GM12878 (cell line): Measurements from ENCODE around the gene AEBP2. TPM values are rescaled to one million over a fixed set of nuclear protein-coding genes. Genes with fewer than 3 reads are reported as not detected.

ENCODE experiments used
- ATAC-seq: fragments of 200-7000 bp; cut with Tn5 transposase; 3 replicates; pipeline ENCODE4 v1.9.1; 2020; ENCODE audit warnings: mild to moderate bottlenecking, moderate library complexity
- BruUV-seq: library from RNA; stranded (reverse); fragments of 400-500 nt; replicated peaks from 2 replicates; lab custom pipeline; 2021; lab: Mats Ljungman, UMichigan
- CTCF ChIA-PET: fragments of 300-600 bp; sonication (Branson Sonifier 250); formaldehyde crosslinking; extraction: SDS; loops from one replicate; lab custom pipeline; 2021; ENCODE audit warnings: inconsistent platforms; lab: Yijun Ruan, JAX
- POLR2A ChIA-PET: fragments of 350-600 bp; formaldehyde crosslinking; extraction: SDS; loops from one replicate; lab custom pipeline; 2021; ENCODE audit warnings: inconsistent platforms; lab: Charles Lee
- RAD21 ChIA-PET: fragments of 300-600 bp; sonication (Branson Sonifier 250); formaldehyde crosslinking; loops from one replicate; lab custom pipeline; 2023; ENCODE audit warnings: antibody characterized with exemption; ENCODE audit not compliant: unreplicated experiment; lab: Charles Lee
- SMC1A ChIA-PET: fragments of 300-600 bp; sonication (Branson Sonifier 250); formaldehyde crosslinking; loops from one replicate; lab custom pipeline; 2023; ENCODE audit not compliant: unreplicated experiment, uncharacterized antibody; lab: Charles Lee
- DNase-seq: peaks from one replicate; pipeline ENCODE4 v3.0.0-alpha.2; 2011; ENCODE audit warnings: low read depth, low spot score
- FAIRE-seq: peaks from 3 replicates; lab custom pipeline; 2011; peaks lifted over from hg19 to GRCh38; lab: Jason Lieb, UNC
- H2AFZ ChIP-seq: 2 replicates; pipeline ENCODE4 v1.6.0; 2011; ENCODE audit warnings: low read depth, low read length, control low read depth; ENCODE audit not compliant: control insufficient read depth
- H3K27ac ChIP-seq: 2 replicates; pipeline ENCODE4 v1.5.1; 2011; ENCODE audit warnings: control low read depth; ENCODE audit not compliant: control insufficient read depth, insufficient read depth
- H3K27me3 ChIP-seq, 2 experiments: replicated peaks in 1 of 2; 2 replicates each; pipeline versions ENCODE4 v1.6.0 to v1.6.1; 2011; ENCODE audit warnings: low read length in 1 of 2; ENCODE audit not compliant: control insufficient read depth in 2 of 2, insufficient read depth in 2 of 2
- H3K36me3 ChIP-seq, 2 experiments: 2 replicates each; pipeline ENCODE4 v1.5.1; 2011; ENCODE audit warnings: low read length in 1 of 2; ENCODE audit not compliant: control insufficient read depth in 2 of 2, insufficient read depth in 2 of 2
- H3K4me1 ChIP-seq: 2 replicates; pipeline ENCODE4 v1.6.1; 2011; ENCODE audit warnings: mild to moderate bottlenecking, low read length, moderate library complexity, mixed read lengths; ENCODE audit not compliant: control insufficient read depth, insufficient read depth
- H3K4me2 ChIP-seq: 2 replicates; pipeline ENCODE4 v1.6.0; 2011; ENCODE audit warnings: control low read depth; ENCODE audit not compliant: control insufficient read depth, insufficient read depth
- H3K4me3 ChIP-seq: fragments of 200-600 bp; sonication (generic); 2 replicates; pipeline ENCODE4 v1.5.1; 2016
- H3K79me2 ChIP-seq: 2 replicates; pipeline ENCODE4 v1.6.0; 2011; ENCODE audit warnings: low read length; ENCODE audit not compliant: control insufficient read depth, insufficient read depth
- H3K9ac ChIP-seq: 2 replicates; pipeline ENCODE4 v1.8.0; 2011; ENCODE audit warnings: low read length, control low read depth, mixed read lengths; ENCODE audit not compliant: control insufficient read depth, insufficient read depth
- H3K9me3 ChIP-seq: replicated peaks from 3 replicates; pipeline ENCODE4 v1.5.1; 2011; ENCODE audit warnings: mild to moderate bottlenecking, low read length; ENCODE audit not compliant: control insufficient read depth, insufficient read depth
- H4K20me1 ChIP-seq: 2 replicates; pipeline ENCODE4 v1.6.0; 2011; ENCODE audit not compliant: control insufficient read depth, insufficient read depth
- CREM ChIP-seq: IDR thresholded peaks from 2 replicates; pipeline ENCODE4 v1.6.1; 2014; ENCODE audit warnings: antibody characterized with exemption, low read depth
- ELK1 ChIP-seq: IDR thresholded peaks from 2 replicates; pipeline ENCODE4 v1.6.1; 2012; ENCODE audit warnings: low read depth, low read length, improper control_type of control experiment
- ESRRA ChIP-seq: IDR thresholded peaks from 2 replicates; pipeline ENCODE4 v1.6.1; 2012; ENCODE audit warnings: mild to moderate bottlenecking, low read length, improper control_type of control experiment
- MAX ChIP-seq: IDR thresholded peaks from 2 replicates; pipeline ENCODE4 v1.6.1; 2012; ENCODE audit warnings: low read depth, low read length, improper control_type of control experiment
- ZBTB33 ChIP-seq: fragments of 450-650 bp; IDR thresholded peaks from 2 replicates; pipeline ENCODE4 v1.6.1; 2017; ENCODE audit warnings: mild to moderate bottlenecking
- ZNF217 ChIP-seq: fragments of 450-650 bp; IDR thresholded peaks from 2 replicates; pipeline ENCODE4 v1.6.1; 2017; ENCODE audit warnings: antibody characterized with exemption, mild to moderate bottlenecking
- ZSCAN29 ChIP-seq: fragments of 450-650 bp; IDR thresholded peaks from 2 replicates; pipeline ENCODE4 v1.6.1; 2017; ENCODE audit warnings: mild to moderate bottlenecking, moderate library complexity
- WGBS: methylation state at CpG from one replicate; pipeline ENCODE4 v1.1.6; 2016; ENCODE audit warnings: low lambda C conversion rate; ENCODE audit not compliant: insufficient replicate concordance, insufficient coverage; ENCODE audit errors: missing lambda C conversion rate; 5-methylcytosine and 5-hydroxymethylcytosine counted together
- in situ Hi-C: fragments of 300-500 bp; cut with MboI; formaldehyde crosslinking; loops from 9 replicates; pipeline ENCODE4 v1.14.3; 2018; ENCODE audit warnings: mixed read lengths
- intact Hi-C: fragments of 100-400 bp; cut with micrococcal nuclease; formaldehyde crosslinking; loops from one replicate; pipeline ENCODE4 v1.14.2; 2022; ENCODE audit not compliant: unreplicated experiment
- polyA plus RNA-seq, 11 experiments: library from polyadenylated mRNA; depleted of rRNA in 4 of 11; unstranded in 6 of 11; stranded (reverse) in 5 of 11; fragments of >200 nt; fragmentation: Nextera tagmentation in 4 of 11; fragmentation: Illumina TruSeq in 1 of 11; extraction: Ambion mirVana in 4 of 11; extraction: Trizol in 1 of 11; gene quantifications; 1 replicate in 1 of 11; 2 replicates in 10 of 11; pipeline versions ENCODE4 v1.2.1 to v1.2.3, GENCODE V29; 2011 to 2016; ENCODE audit warnings: inconsistent platforms in 2 of 11, missing spikeins in 2 of 11, low read depth in 1 of 11
- total RNA-seq, 4 experiments: library from RNA; depleted of rRNA in 3 of 4; stranded (reverse); fragments of >200 nt in 3 of 4; fragmentation: Illumina TruSeq in 1 of 4; extraction: Trizol in 1 of 4; gene quantifications; 2 replicates each; pipeline versions ENCODE4 v1.2.1 to v1.2.3, GENCODE V29; 2013 to 2021

AEBP2 gene
- total and polyA plus RNA-seq, 10 of the 15 experiments (the other 5 are each of a cell fraction or from before 2014, with no cell fraction given), result 17.6 to 126 (median 44.8) TPM

GRCh38 chr12:19409376-19409775, 29.9 kb upstream of the AEBP2 start:
- ChIA-PET SMC1A (interaction anchor here (0.6 to 1.5 kb wide), 4 partner anchors 12 to 166 kb away, joined by 3 to 4 read pairs (median 3); no protein-coding TSS in a partner anchor), CTCF (no interaction called here), RAD21 (no interaction called here), POLR2A (no interaction called here)
- intact Hi-C loops (no loop called here), in situ Hi-C loops (no loop called here)
- H3K9ac ChIP-seq, result no peak overlapping the region
- H3K27me3 ChIP-seq, result no peaks in the 10 kb centered on the region
- H3K9me3 ChIP-seq, result no peaks in the 10 kb centered on the region
- H3K4me2 ChIP-seq, result no peak overlapping the region
- H3K36me3 ChIP-seq, result no peaks in the 10 kb centered on the region
- H3K4me1 ChIP-seq, result no peaks in the 10 kb centered on the region
- H2AFZ ChIP-seq, result no peak overlapping the region
- H3K79me2 ChIP-seq, result no peaks in the 10 kb centered on the region
- FAIRE-seq (no peak), DNase-seq (no peak), ATAC-seq (no peak)
- no peak overlapping the region for H3K27ac ChIP-seq
- no peaks in the 10 kb centered on the region for H4K20me1 ChIP-seq
- H3K4me3 ChIP-seq, result no peak overlapping the region
- no TSS peak for BruUV-seq
- TF ChIP-seq ELK1 (no peak), ZSCAN29 (no peak), MAX (no peak), ZBTB33 (no peak), CREM (no peak), ESRRA (no peak), ZNF217 (no peak)
- WGBS, result 43% methylated on average over 3 of the region's 3 CpGs
